H1 (cell line): ENCODE results near the gene C16orf89.
"Not testable (repeated sequence)": the region's sequence is repeated elsewhere in the genome, so short reads cannot be mapped to it uniquely, and the experiment has no call there.

Experiments
- CEBPB ChIP-seq: IDR thresholded peaks from 2 replicates; pipeline ENCODE4 v1.6.1; 2012; ENCODE audit warnings: low read depth, low read length
- EP300 ChIP-seq, 2 experiments: IDR thresholded peaks; 1 replicate in 1 of 2; 2 replicates in 1 of 2; pipeline ENCODE4 v1.6.1; 2011 to 2012; ENCODE audit warnings: low read depth in 2 of 2, low read length in 2 of 2, mild to moderate bottlenecking in 2 of 2, borderline replicate concordance in 1 of 2, inconsistent platforms in 1 of 2, moderate library complexity in 1 of 2
- HDAC2 ChIP-seq, 2 experiments: fragments of 300-600 bp in 1 of 2; sonication (generic) in 1 of 2; IDR thresholded peaks; 2 replicates each; pipeline ENCODE4 v1.6.1; 2011 to 2012; ENCODE audit warnings: low read depth in 2 of 2, low read length in 2 of 2, mild to moderate bottlenecking in 2 of 2, moderate library complexity in 2 of 2, borderline replicate concordance in 1 of 2, inconsistent platforms in 1 of 2
- HDAC6 ChIP-seq: IDR thresholded peaks from one replicate; pipeline ENCODE4 v1.7.1; 2012; ENCODE audit warnings: low read depth, mild to moderate bottlenecking, inconsistent platforms, low read length, moderate library complexity
- JUND ChIP-seq: IDR thresholded peaks from 2 replicates; pipeline ENCODE4 v1.6.1; 2011; ENCODE audit warnings: mild to moderate bottlenecking, improper control_type of control experiment, low read length
- KDM1A ChIP-seq: fragments of 200-600, 300-600 bp; sonication (generic); IDR thresholded peaks from 2 replicates; pipeline ENCODE4 v1.7.1; 2016; ENCODE audit warnings: mild to moderate bottlenecking, low read length, borderline replicate concordance
- NANOG ChIP-seq: IDR thresholded peaks from 2 replicates; pipeline ENCODE4 v1.6.1; 2011; ENCODE audit warnings: low read length, low read depth, mild to moderate bottlenecking, inconsistent platforms; ENCODE audit not compliant: insufficient read depth, poor library complexity, severe bottlenecking
- POLR2A ChIP-seq, 2 experiments: IDR thresholded peaks; 1 replicate in 1 of 2; 2 replicates in 1 of 2; pipeline ENCODE4 v1.6.1; 2011; ENCODE audit warnings: low read depth in 2 of 2, low read length in 2 of 2, mild to moderate bottlenecking in 2 of 2; ENCODE audit errors: control extremely low read depth in 1 of 2
- POLR2AphosphoS5 ChIP-seq: IDR thresholded peaks from 2 replicates; pipeline ENCODE4 v1.6.1; 2011; ENCODE audit warnings: low read depth, low read length
- RFX5 ChIP-seq: IDR thresholded peaks from 2 replicates; pipeline ENCODE4 v1.6.1; 2011; ENCODE audit warnings: low read depth, low read length, improper control_type of control experiment, borderline replicate concordance
- SP2 ChIP-seq: IDR thresholded peaks from 2 replicates; pipeline ENCODE4 v1.6.1; 2012; ENCODE audit warnings: mild to moderate bottlenecking, low read length, inconsistent platforms
- YY1 ChIP-seq: IDR thresholded peaks from 2 replicates; pipeline ENCODE4 v1.6.1; 2011; ENCODE audit warnings: low read depth, mild to moderate bottlenecking, low read length
- TF ChIP-seq, protein P1 (sequence below), 3 experiments: IDR thresholded peaks; 1 replicate in 2 of 3; 2 replicates in 1 of 3; pipeline versions ENCODE4 v1.5.1 to v1.6.1; 2011; ENCODE audit warnings: low read length in 3 of 3, mild to moderate bottlenecking in 3 of 3, inconsistent platforms in 2 of 3, low read depth in 1 of 3, moderate library complexity in 1 of 3; ENCODE audit not compliant: insufficient read depth in 1 of 3; ENCODE audit errors: control extremely low read depth in 1 of 3
- TF ChIP-seq, protein P2 (sequence below): IDR thresholded peaks from 2 replicates; pipeline ENCODE4 v1.6.1; 2012; ENCODE audit warnings: inconsistent platforms

DNA sequence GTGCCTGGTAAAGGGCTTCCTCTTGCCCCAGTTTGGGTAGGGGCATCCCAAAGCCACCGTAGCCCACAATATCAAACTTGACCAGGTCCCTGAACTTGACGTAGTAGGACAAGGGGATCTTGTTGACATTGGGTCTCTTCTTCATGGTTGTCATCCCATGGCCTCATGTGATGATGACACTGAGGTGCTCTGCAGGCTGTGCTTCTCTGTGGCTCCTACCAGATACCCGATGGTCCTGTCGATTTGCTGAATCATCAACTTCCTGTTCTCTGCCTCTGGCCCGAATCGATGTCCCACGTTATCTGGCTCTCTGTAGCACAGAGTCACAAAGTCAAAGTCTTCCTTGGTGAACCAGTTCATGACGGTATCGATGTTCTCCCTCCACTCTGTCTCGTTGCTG lies 45.2 kb upstream of the C16orf89 start:
- TF ChIP-seq RFX5; SP2; EP300 (IDR thresholded peaks at IDR 0.05; ENCODE audit: borderline replicate concordance in 1 of 2, low read depth in 2 of 2, low read length in 2 of 2); HDAC2 (IDR thresholded peaks at IDR 0.05; ENCODE audit: borderline replicate concordance in 1 of 2, low read depth in 2 of 2, low read length in 2 of 2); HDAC6; CEBPB; POLR2AphosphoS5; KDM1A; POLR2A (IDR thresholded peaks at IDR 0.05; ENCODE audit: control extremely low read depth in 1 of 2, low read depth in 2 of 2, low read length in 2 of 2); YY1; NANOG; JUND: not testable (repeated sequence)
- TF ChIP-seq, protein P1, sequence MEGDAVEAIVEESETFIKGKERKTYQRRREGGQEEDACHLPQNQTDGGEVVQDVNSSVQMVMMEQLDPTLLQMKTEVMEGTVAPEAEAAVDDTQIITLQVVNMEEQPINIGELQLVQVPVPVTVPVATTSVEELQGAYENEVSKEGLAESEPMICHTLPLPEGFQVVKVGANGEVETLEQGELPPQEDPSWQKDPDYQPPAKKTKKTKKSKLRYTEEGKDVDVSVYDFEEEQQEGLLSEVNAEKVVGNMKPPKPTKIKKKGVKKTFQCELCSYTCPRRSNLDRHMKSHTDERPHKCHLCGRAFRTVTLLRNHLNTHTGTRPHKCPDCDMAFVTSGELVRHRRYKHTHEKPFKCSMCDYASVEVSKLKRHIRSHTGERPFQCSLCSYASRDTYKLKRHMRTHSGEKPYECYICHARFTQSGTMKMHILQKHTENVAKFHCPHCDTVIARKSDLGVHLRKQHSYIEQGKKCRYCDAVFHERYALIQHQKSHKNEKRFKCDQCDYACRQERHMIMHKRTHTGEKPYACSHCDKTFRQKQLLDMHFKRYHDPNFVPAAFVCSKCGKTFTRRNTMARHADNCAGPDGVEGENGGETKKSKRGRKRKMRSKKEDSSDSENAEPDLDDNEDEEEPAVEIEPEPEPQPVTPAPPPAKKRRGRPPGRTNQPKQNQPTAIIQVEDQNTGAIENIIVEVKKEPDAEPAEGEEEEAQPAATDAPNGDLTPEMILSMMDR (IDR thresholded peaks at IDR 0.05; ENCODE audit: control extremely low read depth in 1 of 3, insufficient read depth in 1 of 3, low read depth in 1 of 3, low read length in 3 of 3), result not testable (repeated sequence)
- TF ChIP-seq, protein P2, sequence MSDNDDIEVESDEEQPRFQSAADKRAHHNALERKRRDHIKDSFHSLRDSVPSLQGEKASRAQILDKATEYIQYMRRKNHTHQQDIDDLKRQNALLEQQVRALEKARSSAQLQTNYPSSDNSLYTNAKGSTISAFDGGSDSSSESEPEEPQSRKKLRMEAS, result not testable (repeated sequence)
